PC-3 (cell line): ENCODE data around the gene SLC1A7. TPM values are rescaled to one million over a fixed set of nuclear protein-coding genes. Genes with fewer than 3 reads are reported as not detected.

Experiments
- ATAC-seq: fragments of 200-7000 bp; cut with Tn5 transposase; 2 replicates; pipeline ENCODE4 v1.9.1; 2020; ENCODE audit warnings: mild to moderate bottlenecking, moderate library complexity
- BruUV-seq: library from RNA; stranded (reverse); fragments of 400-500 nt; replicated peaks from 2 replicates; lab custom pipeline; 2021; lab: Mats Ljungman, UMichigan
- CTCF ChIA-PET: fragments of 300-600 bp; sonication (Branson Sonifier 250); formaldehyde crosslinking; loops from one replicate; lab custom pipeline; 2022; ENCODE audit warnings: antibody characterized with exemption; lab: Charles Lee
- POLR2A ChIA-PET: fragments of 300-600 bp; sonication (Branson Sonifier 250); formaldehyde crosslinking; loops from one replicate; lab custom pipeline; 2022; ENCODE audit warnings: antibody characterized with exemption; ENCODE audit not compliant: unreplicated experiment; lab: Charles Lee
- DNase-seq: peaks from one replicate; pipeline ENCODE4 v3.0.0-alpha.2; 2015
- H2AFZ ChIP-seq: fragments of 300-600 bp; sonication (generic); 2 replicates; pipeline ENCODE4 v1.6.0; 2016; ENCODE audit warnings: antibody characterized with exemption, low read length
- H3F3A ChIP-seq: fragments of 300-600 bp; sonication (generic); one replicate; pipeline ENCODE4 v1.6.0; 2017; ENCODE audit warnings: antibody characterized with exemption, low read length, control low read depth, mild to moderate bottlenecking; ENCODE audit not compliant: unreplicated experiment
- H3K27ac ChIP-seq: fragments of 300-600 bp; sonication (generic); 2 replicates; pipeline ENCODE4 v1.5.1; 2016; ENCODE audit warnings: mild to moderate bottlenecking, low read length
- H3K27me3 ChIP-seq: fragments of 300-600 bp; sonication (generic); 2 replicates; pipeline ENCODE4 v1.6.1; 2016; ENCODE audit warnings: low read length, mixed read lengths
- H3K36me3 ChIP-seq: fragments of 300-600 bp; sonication (generic); 2 replicates; pipeline ENCODE4 v1.6.1; 2016; ENCODE audit warnings: low read depth, mixed run types, low read length, mixed read lengths
- H3K4me1 ChIP-seq: fragments of 300-600 bp; sonication (generic); 2 replicates; pipeline ENCODE4 v1.5.1; 2016; ENCODE audit warnings: low read length; ENCODE audit not compliant: insufficient read depth
- H3K4me2 ChIP-seq: fragments of 300-600 bp; sonication (generic); 2 replicates; pipeline ENCODE4 v1.6.0; 2016; ENCODE audit warnings: low read length
- H3K4me3 ChIP-seq: fragments of 300-600 bp; sonication (generic); 2 replicates; pipeline ENCODE4 v1.5.1; 2016; ENCODE audit warnings: mild to moderate bottlenecking, low read length, mixed read lengths
- H3K79me2 ChIP-seq: fragments of 300-600 bp; sonication (generic); 2 replicates; pipeline ENCODE4 v1.6.1; 2017; ENCODE audit warnings: low read length, mixed read lengths
- H3K9ac ChIP-seq: fragments of 300-600 bp; sonication (generic); 2 replicates; pipeline ENCODE4 v1.6.0; 2016; ENCODE audit warnings: mild to moderate bottlenecking, low read length
- H3K9me2 ChIP-seq: fragments of 300-600 bp; sonication (generic); replicated peaks from 2 replicates; pipeline ENCODE4 v1.6.1; 2016; ENCODE audit warnings: mixed run types, low read length, mixed read lengths
- H3K9me3 ChIP-seq: fragments of 300-600 bp; sonication (generic); 2 replicates; pipeline ENCODE4 v1.6.1; 2016; ENCODE audit warnings: low read length, mixed read lengths
- H4K20me1 ChIP-seq: fragments of 300-600 bp; sonication (generic); 2 replicates; pipeline ENCODE4 v1.6.1; 2016; ENCODE audit warnings: low read length, mixed read lengths
- CTCF ChIP-seq: fragments of 300-600 bp; sonication (generic); conservative IDR thresholded peaks from 2 replicates; pipeline ENCODE4 v1.5.1; 2017; ENCODE audit warnings: antibody characterized with exemption, low read depth, mild to moderate bottlenecking, low read length
- EZH2 ChIP-seq: fragments of 300-600 bp; sonication (generic); IDR thresholded peaks from one replicate; pipeline ENCODE4 v1.6.1; 2017; ENCODE audit warnings: antibody characterized with exemption, mild to moderate bottlenecking, low read length; ENCODE audit not compliant: unreplicated experiment
- EZH2phosphoT487 ChIP-seq: fragments of 300-600 bp; sonication (generic); IDR thresholded peaks from 2 replicates; pipeline ENCODE4 v1.6.1; 2018; ENCODE audit warnings: mild to moderate bottlenecking, antibody characterized with exemption, low read length, borderline replicate concordance
- intact Hi-C: fragments of 100-400 bp; cut with micrococcal nuclease; formaldehyde crosslinking; loops from 2 replicates; pipeline ENCODE4 v1.9.0; 2023
- total RNA-seq: library from RNA; depleted of rRNA; stranded (reverse); fragments of >200 nt; gene quantifications from 2 replicates; pipeline ENCODE4 v1.2.3, GENCODE V29; 2014

SLC1A7 gene
- total RNA-seq, 1 experiment from 2014 or later, result 0.26 TPM

GRCh38 chr1:53071167-53071865, 71.1 kb downstream of the SLC1A7 start:
- ATAC-seq, result no peak
- Histone ChIP-seq H3K9me3 (no peaks in the 10 kb centered on the region), H4K20me1 (no peaks in the 10 kb centered on the region), H3K4me3 (no peak overlapping the region), H2AFZ (no peak overlapping the region), H3K4me2 (no peak overlapping the region), H3K36me3 (no peaks in the 10 kb centered on the region), H3K27me3 (no peaks in the 10 kb centered on the region), H3K9ac (no peak overlapping the region), H3F3A (no peaks in the 10 kb centered on the region), H3K27ac (no peak overlapping the region), H3K4me1 (no peaks in the 10 kb centered on the region), H3K9me2 (no peaks in the 10 kb centered on the region), H3K79me2 (no peaks in the 10 kb centered on the region)
- no peak for TF ChIP-seq EZH2phosphoT487
- no peak for TF ChIP-seq EZH2
- no peak for TF ChIP-seq CTCF
- POLR2A ChIA-PET, result no interaction called here
- BruUV-seq, result no TSS peak
- DNase-seq, result no peak
- CTCF ChIA-PET, result interaction anchor here (0.6 kb wide), 1 partner anchor 23 kb away, joined by 6 read pairs; no protein-coding TSS in a partner anchor
- intact Hi-C loops, result no loop called here

GRCh38 chr1:53070621-53071020, 71.8 kb downstream of the SLC1A7 start:
- no peak overlapping the region for H3K4me3 ChIP-seq
- no peaks in the 10 kb centered on the region for H3K9me3 ChIP-seq
- ATAC-seq (no peak), DNase-seq (no peak)
- intact Hi-C loops, result no loop called here
- no peak overlapping the region for H3K9ac ChIP-seq
- no peaks in the 10 kb centered on the region for H3K9me2 ChIP-seq
- ChIA-PET POLR2A (no interaction called here), CTCF (no interaction called here)
- H4K20me1 ChIP-seq, result no peaks in the 10 kb centered on the region
- no peaks in the 10 kb centered on the region for H3F3A ChIP-seq
- no peak overlapping the region for H3K27ac ChIP-seq
- TF ChIP-seq CTCF, result no peak
- no peak for TF ChIP-seq EZH2
- no peak for TF ChIP-seq EZH2phosphoT487
- H3K79me2 ChIP-seq, result no peaks in the 10 kb centered on the region
- H2AFZ ChIP-seq, result no peak overlapping the region
- no peaks in the 10 kb centered on the region for H3K36me3 ChIP-seq
- H3K4me1 ChIP-seq, result no peaks in the 10 kb centered on the region
- H3K27me3 ChIP-seq, result no peaks in the 10 kb centered on the region
- no TSS peak for BruUV-seq
- no peak overlapping the region for H3K4me2 ChIP-seq

GRCh38 chr1:53069663-53070327, 72.6 kb downstream of the SLC1A7 start:
- no peak for ATAC-seq
- no peaks in the 10 kb centered on the region for H4K20me1 ChIP-seq

More at GRCh38 chr1:53069663-53070327, 72.6 kb downstream of the SLC1A7 start:
- Histone ChIP-seq H3K9ac (no peak overlapping the region), H3K9me3 (no peaks in the 10 kb centered on the region), H3K27ac (no peak overlapping the region), H3F3A (no peaks in the 10 kb centered on the region), H2AFZ (no peak overlapping the region), H3K4me2 (no peak overlapping the region), H3K79me2 (no peaks in the 10 kb centered on the region), H3K4me1 (no peaks in the 10 kb centered on the region), H3K4me3 (no peak overlapping the region), H3K9me2 (no peaks in the 10 kb centered on the region), H3K27me3 (no peaks in the 10 kb centered on the region), H3K36me3 (no peaks in the 10 kb centered on the region)
- ChIA-PET CTCF (no interaction called here), POLR2A (no interaction called here)
- no peak for TF ChIP-seq EZH2phosphoT487
- TF ChIP-seq CTCF, result no peak
- no TSS peak for BruUV-seq
- no peak for DNase-seq
- intact Hi-C loops, result no loop called here
